OCI-LY3 (cell line): ENCODE measurements around the gene MACROD2.

ENCODE experiments used
- EZH2phosphoT487 ChIP-seq: fragments of 200-600 bp; shearing (Covaris generic); IDR thresholded peaks from 2 replicates; pipeline ENCODE4 v1.6.1; 2018; ENCODE audit warnings: antibody characterized with exemption, mixed run types, low read depth
- TF ChIP-seq, protein P1 (sequence below): fragments of 200-600, 300-600 bp; sonication (generic); IDR thresholded peaks from 2 replicates; pipeline ENCODE4 v1.5.1; 2014; ENCODE audit warnings: antibody characterized with exemption, low read length, low read depth

DNA sequence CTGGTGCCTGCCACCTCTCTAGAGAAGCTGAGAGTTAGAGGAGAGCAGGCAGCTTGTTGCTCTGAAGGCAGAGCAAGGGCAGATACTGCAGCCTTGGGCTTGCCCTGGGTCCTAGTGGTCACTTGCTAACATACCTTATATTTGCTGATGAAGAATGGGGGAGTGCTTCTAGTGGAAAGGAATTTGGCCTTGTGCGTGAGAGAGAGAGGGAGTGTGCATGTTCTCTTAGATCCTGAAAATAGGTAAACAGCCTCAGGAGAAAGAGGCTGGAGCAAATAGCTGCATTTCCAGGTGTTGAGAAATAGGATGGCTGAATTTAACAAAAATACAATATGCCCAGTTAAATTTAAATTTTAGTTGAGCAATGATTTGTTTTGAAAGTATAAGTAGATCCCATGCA is 1066.6 kb downstream of the MACROD2 start:
- TF ChIP-seq, protein P1, sequence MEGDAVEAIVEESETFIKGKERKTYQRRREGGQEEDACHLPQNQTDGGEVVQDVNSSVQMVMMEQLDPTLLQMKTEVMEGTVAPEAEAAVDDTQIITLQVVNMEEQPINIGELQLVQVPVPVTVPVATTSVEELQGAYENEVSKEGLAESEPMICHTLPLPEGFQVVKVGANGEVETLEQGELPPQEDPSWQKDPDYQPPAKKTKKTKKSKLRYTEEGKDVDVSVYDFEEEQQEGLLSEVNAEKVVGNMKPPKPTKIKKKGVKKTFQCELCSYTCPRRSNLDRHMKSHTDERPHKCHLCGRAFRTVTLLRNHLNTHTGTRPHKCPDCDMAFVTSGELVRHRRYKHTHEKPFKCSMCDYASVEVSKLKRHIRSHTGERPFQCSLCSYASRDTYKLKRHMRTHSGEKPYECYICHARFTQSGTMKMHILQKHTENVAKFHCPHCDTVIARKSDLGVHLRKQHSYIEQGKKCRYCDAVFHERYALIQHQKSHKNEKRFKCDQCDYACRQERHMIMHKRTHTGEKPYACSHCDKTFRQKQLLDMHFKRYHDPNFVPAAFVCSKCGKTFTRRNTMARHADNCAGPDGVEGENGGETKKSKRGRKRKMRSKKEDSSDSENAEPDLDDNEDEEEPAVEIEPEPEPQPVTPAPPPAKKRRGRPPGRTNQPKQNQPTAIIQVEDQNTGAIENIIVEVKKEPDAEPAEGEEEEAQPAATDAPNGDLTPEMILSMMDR: no peak
- TF ChIP-seq EZH2phosphoT487: no peak
